ENCODE results near the gene SUSD6.

The SUSD6 gene, protein sequence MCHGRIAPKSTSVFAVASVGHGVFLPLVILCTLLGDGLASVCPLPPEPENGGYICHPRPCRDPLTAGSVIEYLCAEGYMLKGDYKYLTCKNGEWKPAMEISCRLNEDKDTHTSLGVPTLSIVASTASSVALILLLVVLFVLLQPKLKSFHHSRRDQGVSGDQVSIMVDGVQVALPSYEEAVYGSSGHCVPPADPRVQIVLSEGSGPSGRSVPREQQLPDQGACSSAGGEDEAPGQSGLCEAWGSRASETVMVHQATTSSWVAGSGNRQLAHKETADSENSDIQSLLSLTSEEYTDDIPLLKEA

DNA sequence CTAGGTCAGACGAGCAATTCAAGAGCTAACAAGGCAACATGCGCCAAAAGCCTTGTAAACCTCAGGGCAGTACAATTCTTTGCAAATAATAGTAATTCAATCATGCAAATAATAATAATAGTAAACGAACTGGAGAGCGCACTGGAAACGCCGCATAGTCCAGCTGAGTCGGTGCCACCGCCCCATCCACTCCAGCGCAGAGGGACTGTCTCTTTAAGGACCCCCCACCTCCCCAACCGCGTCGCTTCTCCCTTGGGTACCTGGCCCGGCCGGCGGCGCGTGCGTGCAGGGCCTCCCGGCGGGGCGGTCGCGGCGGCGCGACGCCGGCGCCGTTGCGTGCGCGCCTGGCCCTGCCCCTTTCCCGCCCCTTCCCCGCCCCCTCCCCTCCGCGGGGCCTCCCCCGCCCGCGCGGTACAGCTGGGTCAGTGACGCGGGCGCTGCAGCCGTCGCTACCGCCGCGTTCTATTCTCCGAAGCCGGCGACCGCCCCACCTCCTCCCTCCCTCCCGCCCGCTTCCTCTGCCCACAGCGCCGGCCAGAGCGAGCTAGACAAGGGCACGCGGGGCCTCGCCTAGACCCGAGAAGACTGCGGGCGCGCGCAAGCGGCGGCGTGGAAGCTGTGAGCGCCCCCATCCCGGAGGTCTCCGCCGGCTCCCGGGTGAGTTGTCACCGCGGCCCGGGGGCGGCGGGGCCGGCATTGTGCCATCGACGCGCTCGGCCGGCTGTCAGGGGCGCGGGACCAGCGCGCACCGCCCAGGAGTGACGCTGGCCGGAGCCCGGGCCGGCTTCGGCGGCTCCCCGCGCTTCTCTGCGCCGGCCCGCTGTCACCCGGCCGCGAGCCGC is at the start of gene SUSD6:
Gene SUSD6, plus strand, starts transcription at position 425 of the 842 bp plus-strand sequence. CDS start 46,997 bp downstream, outside the sequence.
- peak; percentile 73 for DNase-seq

DNA sequence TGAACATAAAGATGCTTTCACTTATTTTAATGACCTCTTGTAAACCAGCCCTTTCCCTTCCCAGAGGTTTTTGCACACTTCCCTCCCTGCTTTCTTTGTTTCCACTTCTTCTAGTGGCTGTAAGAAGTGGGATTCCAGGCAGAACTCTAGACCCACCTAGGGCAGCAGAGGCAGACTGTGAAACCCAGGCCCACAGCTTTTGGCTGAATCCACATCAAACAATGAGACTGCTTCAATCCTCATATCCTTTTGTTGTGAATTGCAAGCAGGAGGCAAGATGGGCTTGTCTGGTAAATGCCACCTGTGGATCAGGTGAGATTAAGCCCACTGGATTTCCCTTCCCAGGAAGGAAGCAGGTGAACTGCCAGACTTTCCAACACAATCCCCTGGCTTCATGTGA is 49.5 kb upstream of the SUSD6 start:
- no peak for DNase-seq

DNA sequence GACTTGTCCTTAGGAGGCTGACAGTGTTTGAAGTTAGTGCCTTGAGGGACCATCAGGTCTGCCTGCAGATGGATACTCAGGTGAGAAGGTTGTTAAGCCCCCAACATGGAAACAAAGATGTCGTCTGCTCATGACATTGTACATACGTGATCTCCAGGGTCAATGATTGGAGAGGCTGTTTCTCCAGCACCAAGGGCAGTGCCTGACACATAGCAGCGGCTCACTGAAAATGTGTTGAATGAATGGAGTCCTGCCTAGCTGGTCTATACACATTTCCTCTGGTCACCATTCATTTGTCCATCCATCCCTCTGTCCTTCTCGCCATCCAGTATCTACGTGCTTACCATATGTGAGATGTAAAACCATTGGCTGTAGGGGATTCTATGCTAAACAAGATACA is 43.8 kb upstream of the SUSD6 start:
- DNase-seq, result no peak

DNA sequence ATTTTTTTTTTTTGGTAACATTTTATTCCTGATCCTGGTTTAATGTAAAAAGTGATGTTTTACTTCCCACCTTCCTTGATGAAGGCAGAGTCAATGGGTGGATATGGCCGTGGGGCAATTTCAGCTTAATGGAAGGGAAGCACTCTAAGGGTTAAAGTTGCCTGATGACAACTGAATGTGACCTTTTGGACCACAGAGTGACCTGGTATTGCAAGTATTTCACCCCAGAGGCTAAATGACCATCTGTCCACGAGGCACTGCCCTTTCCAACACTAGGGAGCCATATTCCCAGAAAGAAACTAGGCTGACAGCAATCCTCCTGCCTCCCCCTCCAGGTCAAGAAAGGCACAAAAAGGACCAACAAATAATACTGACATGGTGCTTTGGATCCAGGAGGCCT is 41.5 kb upstream of the SUSD6 start:
- no peak for DNase-seq

DNA sequence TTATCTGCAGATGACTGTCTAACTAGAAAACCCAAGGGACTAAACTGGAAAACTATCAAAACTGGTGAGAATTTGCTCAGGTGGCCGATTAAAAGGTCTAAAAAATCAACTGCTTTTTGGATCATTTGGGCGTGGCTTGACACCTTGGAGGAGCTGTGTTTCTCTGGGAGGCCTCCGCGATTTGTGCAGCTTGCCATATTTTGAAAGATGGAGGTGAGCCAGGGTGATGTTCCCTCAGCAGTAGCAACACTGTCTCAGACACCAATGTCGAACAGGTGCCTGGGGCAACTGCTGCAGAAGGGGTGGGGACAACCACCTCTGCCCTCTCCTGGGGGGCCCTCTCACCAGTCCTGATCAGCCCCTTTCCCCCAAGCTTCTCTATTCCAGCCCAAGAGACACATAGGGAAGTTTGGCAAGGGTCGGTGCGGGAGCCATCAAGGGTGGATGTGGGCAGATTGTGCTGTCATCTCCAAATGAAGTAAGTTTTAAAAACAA is 40.5 kb upstream of the SUSD6 start:
- DNase-seq, result no peak

DNA sequence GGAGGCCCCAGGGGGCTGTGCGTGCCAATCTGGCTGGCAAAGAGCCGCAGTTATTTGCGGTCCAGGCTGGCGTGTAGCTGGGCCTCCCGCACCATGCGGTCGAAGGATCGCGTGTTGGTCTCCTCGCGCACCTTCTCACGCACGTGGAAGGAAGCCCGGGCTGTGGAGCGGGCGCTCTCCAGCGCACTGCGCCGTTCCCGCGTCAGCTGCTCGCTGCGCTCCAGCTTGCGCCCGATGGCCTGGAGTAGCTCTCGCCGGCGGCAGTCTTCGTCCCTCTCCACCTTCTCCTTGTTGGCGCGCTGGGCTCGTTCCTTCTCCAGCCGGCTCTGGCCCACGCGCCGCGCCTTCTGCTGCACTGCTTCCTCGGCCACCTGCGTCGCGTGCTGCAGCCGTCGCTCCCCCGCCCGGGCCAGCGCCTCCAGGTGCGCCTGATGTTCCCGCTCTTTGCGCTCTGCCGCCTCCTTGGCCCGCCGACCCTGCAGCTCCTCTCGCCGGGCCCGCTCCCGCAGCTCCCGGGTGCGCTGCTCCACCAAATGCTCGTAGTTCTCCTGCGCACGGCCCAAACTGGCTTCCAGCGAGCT is 39.9 kb upstream of the SUSD6 start:
- no peak for DNase-seq

DNA sequence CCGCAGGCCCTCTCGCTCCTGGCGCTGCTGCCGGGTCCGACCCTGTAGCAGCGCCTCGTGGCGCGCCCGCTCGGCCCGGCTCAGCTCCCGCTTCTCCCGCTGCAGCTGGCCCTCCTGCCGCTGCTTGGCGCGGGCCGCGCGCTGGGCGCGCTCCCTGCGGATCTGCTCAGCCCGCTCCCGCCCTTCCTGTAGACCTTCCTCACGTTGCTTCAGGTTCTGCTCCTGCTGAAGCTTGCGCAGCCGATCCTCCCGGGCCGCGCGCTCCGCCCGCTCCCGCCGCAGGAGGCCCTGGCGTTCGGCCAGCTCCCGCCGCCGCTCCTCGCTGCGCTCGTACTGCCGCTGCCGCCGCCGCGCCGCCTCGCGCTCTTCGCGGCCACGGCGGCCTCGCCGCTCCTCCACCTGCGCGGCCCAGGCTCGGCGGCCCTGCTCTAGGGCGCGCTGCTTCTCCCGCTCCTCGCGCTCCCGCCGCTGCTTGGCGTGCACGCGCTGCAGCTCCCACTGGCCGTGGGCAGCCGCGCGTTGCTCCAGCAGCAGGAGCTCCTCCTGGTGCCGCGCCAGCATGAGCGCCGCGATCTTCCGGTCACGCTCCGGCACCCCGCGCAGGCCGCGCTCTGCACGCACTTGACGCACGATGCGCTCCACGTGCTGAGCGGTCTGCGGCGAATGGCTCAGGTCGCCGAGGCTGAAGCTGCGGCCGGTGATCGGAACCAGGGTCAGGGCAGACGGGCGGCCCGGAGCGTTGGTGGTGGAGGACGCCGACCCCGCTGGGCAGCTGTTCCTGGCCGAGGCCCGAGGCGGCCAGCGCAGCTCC is 39.2 kb upstream of the SUSD6 start:
- no peak for DNase-seq

DNA sequence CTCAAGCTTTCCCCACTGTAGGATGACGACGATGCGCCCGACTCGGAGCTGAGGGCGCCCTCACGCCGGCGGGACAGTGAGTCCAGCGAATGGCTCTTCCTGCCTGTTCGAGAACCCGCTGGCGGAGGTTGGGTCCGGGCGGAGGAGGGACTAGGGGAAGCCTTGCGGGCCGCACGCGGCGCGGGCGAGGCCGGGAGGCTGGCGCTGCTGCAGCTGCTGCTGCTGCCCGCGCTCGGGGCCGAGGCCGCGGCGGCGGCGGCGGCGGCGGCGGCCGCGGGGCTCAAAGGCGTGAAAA is 38.6 kb upstream of the SUSD6 start:
- no peak for DNase-seq

DNA sequence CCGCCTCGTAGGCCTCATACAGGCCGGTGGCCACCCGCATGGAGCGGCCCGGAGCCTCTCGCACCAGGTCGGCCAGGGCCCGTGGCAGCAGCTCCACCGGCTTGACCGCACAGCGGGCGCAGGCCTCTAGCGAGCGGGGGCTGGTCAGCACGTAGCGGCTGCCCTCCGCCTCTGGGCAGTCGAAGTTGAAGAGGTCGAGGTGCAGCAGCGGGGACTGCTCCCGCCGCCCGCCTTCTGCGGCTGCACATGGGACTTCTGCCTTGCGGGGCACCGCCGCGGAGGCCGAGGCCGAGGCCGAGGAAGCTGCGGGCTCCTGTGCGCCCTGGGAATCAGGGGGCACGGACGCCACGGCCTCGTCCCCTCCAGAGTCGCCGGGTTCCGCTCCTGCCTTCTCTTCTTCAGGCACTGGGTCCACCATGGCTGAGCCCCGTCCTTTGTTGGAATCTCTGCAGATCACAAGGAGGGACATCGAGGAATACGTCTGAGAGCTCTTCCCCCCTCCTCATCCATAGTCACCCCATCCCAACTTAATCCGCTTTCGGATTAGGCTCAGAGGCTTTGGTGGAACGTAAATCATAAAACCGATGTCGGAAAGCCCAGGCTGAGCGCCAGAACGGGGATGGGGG is 38.1 kb upstream of the SUSD6 start:
- no peak for DNase-seq

DNA sequence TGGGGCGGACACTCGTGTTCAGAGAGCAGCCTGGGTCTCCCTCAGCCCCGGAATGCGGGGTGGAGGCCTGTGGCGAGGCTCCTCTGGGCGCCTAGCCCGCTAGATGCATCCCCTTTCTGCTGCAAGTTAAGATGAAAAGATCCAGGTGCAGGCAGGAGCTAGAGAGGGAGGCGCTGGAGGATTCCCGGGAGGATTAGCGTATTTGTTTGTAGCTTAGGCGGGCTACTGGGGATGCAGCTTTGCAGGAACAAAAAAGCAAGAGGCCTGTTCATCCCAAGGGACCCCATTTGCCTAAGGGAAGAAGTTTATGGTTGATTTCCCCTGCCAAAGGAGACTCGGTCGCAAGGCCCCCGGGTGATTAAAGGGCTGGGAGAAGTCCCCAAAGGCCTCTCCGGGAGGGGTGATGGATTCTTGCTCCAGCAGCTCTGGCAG is 37.5 kb upstream of the SUSD6 start:
- peak; percentile 61 for DNase-seq

DNA sequence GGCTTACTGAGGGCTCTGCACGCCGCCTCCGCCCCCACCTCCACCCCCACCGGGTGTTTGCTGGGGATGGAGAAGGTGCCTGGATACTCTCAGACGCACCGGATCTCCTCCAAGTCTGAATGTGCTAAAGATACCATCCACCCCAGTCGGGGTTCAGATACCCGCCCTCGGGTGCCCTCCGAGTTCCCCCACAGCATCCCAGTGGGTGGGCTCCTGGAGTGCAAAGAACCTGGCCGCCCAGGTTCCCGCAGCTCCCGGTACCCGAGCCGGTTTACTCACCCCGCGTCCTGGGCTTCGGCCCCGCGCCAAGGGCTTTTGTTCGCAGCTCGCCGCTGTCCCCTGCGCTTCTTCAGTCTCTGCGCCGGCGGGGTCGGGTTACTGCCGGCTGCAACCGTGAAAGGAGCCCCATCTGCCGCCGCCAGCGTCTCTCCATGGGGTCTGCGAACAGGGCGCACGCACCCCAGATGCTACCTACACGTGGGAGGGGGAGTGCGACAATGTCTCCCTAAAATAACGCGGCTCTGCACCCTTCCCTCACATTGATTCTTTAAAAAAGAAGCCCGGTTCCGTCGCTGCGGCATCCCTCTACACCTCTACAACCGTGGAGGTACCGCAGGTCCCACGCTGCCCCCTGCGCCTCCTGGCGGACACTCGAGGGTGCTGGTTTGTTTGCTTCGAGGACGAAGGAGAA is 37.0 kb upstream of the SUSD6 start, which contains the start of gene CCDC177:
Gene CCDC177, minus strand, starts transcription at position 609 of the 691 bp plus-strand sequence. CDS start 1,249 bp downstream, outside the sequence.
- DNase-seq, result peak; percentile 83

DNA sequence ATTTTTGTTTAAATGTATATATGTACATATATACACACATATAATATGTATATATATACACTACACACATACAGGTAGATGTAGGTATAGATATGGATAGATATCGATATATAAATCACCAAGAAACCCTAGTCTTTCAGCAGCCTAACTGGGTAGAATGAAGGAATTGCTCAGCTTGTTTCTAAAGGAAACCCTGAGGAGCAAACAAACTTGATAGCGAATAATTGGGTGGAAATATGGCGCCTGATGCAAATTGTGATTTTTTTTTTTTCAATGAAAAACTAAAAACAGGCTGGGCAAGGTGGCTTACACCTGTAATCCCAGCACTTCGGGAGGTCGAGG is 36.5 kb upstream of the SUSD6 start:
- no peak for DNase-seq

DNA sequence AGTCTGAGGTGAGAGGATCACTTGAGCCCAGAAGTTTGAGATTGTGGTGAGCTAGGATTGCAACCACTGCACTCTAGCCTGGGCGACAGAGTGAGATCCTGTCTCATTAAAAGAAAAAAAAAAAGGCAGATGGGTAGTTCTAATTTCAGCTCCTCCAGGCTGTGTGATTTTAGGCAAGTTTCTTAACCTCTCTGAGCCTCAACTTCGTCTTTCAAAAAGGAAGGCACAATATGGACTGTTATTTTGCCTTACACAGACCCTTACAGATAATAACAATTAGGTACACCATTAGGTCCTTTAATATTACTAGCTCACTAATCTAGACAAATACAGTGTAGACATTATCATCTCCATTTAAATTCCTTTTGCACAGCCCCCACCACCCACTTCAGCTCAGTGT is 31.9 kb upstream of the SUSD6 start:
- no peak for DNase-seq

DNA sequence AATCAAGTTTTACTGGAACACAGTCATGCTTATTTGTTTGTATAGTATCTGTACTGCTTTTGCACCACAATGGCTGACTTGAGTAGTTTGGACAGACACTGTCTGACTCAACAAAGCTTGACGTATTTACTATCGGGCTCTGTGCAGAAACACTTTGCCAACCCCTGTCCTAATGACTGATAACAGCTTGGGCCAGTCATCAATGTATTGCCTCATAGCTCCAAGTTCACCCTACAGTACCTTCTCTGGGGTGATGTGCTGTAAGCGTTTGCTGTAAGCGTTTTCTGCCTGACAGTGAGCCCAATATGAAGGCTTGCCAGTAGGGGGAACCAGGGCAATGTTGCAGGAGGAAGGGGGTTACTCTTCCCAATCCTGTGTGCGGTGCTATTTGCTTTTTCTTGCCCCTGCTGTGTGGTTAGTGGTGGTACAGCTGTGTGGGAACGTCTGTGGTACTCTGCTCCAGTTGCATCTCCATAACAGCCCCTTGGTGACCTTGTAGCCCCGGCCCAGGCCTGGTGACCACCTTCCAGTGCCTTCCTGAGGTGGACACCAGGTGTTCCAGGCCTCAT is 31.3 kb upstream of the SUSD6 start:
- DNase-seq, result peak; percentile 91

DNA sequence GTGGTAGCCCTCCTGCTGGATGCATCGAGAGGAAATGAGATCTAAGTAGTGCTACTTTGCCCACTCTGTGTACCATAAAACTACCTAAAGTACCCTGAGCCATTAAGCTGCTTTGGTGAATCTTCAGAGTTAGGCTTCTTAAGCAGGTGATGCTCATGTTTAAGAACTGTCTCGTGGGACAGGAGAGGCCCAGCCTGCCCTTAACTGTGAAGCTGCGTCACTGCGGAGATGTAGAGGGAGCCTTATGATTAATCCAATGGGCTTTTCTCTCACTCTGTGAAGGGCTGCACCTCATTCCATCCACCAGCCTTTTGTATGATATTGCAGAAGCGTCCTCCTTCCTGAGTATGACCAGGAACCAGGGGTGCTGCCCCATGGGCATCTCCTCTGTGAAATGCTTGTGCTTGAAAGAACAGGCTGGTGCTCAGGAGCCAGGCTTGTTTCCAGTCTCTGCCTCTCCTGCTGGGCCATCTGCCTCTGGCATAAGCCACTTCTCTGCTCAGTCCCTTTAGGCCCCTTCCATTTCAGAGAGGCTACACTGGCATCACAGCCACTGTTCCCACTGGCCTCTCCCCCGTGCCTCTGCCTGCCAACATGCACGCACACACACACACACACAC is 30.0 kb upstream of the SUSD6 start:
- no peak for DNase-seq

DNA sequence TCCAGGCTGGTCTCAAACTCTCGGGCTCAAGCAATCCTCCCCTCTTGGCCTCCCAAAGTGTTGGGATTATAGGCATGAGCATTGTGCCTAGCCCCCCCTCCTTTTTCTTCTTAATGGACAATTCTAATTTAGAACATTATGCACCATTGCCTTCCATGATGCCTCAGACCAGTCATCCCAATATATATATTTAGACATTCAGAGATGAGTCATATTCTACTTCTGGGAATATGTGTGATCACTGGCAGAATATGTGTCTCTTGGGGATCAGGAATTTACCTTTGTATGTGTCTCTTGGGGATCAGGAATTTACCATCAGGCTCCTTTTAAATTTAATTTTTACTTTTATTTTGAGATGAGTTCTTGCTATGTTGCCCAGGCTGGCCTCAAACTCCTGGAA is 29.2 kb upstream of the SUSD6 start:
- DNase-seq, result no peak

DNA sequence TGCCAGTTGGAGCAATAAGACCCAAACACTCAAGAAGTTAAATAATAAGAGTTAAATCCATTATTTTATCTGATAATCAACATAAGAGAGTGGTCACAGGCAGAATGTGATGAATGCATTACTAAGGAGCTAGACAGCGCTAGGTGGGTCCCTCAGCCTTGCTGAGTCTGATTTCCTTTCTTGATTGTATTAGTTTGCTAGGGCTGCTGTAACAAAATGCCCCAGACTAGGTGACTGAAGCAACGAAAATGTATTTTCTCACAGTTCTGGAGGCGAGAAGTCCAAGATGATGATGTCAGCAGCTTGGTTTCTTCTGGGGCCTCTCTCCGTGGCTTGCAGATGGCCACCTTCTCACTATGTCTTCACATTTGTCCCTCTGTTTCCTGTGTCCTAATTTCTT is 28.6 kb upstream of the SUSD6 start:
- no peak for DNase-seq

DNA sequence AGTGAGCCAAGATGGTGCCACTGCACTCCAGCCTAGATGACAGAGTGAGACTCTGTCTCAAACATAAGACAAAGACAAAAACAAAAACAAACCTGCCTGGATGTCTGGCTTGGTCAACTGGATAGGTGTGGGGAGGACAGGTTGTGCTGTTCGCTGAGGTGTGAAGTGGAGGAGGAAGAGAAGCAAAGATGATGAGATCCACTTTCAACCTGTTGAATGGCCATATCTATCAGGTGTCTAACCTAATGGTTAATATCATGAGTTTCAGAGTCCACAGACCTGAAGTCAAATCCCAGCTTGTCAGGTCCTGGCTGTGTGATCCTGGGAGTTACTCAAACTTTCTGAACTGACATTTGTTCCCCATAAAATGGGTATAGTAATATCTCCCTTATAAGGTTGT is 27.0 kb upstream of the SUSD6 start:
- DNase-seq, result no peak

DNA sequence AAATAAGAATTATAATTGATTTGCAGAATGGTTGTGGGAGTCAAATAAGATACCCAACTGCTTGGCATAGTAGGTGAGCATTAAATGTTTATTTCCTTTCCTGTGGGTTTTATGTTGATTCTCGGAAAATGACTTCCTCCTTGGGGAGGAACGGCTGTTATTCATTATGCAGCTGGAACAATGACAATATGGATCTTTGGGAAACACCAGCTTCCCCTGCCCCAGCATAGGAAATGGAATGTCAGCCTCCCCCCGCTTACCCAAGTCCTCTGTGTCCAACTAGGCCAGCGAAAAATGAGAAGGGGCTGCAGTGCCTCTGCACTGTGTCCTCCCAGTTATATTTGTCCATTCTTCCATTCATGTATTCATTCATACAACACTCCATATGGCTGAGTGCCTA is 25.0 kb upstream of the SUSD6 start:
- no peak for DNase-seq

DNA sequence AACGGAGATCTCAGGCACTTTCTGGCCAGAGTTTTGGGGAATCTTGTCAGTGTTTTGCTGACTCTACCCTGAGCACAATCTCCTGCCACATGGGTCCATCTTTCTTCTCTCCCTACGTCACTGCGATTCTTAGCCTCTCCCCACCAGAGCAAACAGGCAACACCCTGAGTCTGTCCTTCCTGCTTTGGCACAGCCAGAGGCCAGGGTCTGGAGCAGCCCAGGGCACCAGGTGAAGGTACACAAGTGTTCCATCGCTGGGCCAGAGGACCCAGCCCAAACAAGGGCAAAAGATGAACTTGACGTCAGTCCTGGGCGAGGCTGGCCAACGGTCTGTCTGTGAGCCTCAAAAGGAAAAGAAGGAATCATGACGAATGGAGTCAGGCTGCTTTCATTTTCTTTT is 24.0 kb upstream of the SUSD6 start:
- DNase-seq, result no peak

DNA sequence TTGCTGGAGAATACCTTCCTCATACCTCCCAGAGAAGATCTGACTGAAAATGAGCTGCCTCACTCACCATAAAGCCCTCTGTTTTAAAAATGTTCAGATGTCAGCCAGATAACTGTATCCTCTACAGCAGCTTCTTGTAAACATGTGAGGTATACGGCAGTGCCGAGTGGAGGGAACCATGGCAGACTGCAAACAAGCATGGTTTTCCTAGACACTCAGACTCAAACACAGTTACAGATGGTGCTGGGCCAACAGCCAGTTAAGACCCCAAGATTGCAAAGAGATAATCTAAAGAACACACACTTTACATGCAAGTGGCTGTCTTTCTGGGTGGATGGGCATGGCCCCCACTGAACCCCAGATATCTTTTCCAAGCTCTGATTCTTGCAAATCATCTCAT is 20.1 kb upstream of the SUSD6 start:
- DNase-seq, result peak; percentile 48

Data from NCI-H1694 (cell line).